Thyroid gland (tissue), 4 donors: ENCODE measurements around the gene LRRC53. TPM values are rescaled to one million over a fixed set of nuclear protein-coding genes. Genes with fewer than 3 reads are reported as not detected.

Experiments
- DNase-seq, 2 donors: peaks; one replicate each; pipeline ENCODE4 v3.0.0-alpha.2; 2019
- H3K27ac ChIP-seq, 3 donors: fragments of 200-600 bp; sonication (generic); 1 replicate in 2 of 3; 2 replicates in 1 of 3; pipeline ENCODE4 v1.5.1; 2016 to 2019; ENCODE audit warnings: mild to moderate bottlenecking in 1 of 3, moderate library complexity in 1 of 3
- H3K27me3 ChIP-seq: fragments of 200-600 bp; sonication (generic); one replicate; pipeline ENCODE4 v1.5.1; 2019
- H3K36me3 ChIP-seq, 2 donors: fragments of 200-600 bp; sonication (generic); one replicate each; pipeline ENCODE4 v1.5.1; 2016 to 2019
- H3K4me1 ChIP-seq, 2 donors: fragments of 200-600 bp; sonication (generic); one replicate each; pipeline ENCODE4 v1.5.1; 2017 to 2019
- H3K4me3 ChIP-seq, 3 donors: fragments of 200-600 bp; sonication (generic); replicated peaks in 1 of 3; 1 replicate in 2 of 3; 2 replicates in 1 of 3; pipeline ENCODE4 v1.5.1; 2016; ENCODE audit warnings: mild to moderate bottlenecking in 1 of 3
- H3K9me3 ChIP-seq: fragments of 200-600 bp; sonication (generic); one replicate; pipeline ENCODE4 v1.5.1; 2017
- POLR2A ChIP-seq, 2 donors: fragments of 450-650 bp; IDR thresholded peaks; one replicate each; pipeline ENCODE4 v1.6.1; 2017; ENCODE audit warnings: antibody characterized with exemption in 2 of 2, mild to moderate bottlenecking in 2 of 2, moderate library complexity in 1 of 2
- WGBS, 2 donors: methylation state at CpG; one replicate each; pipeline ENCODE4 v1.1.5; 2017; 5-methylcytosine and 5-hydroxymethylcytosine counted together
- intact Hi-C: fragments of 100-400 bp; cut with DNase I; formaldehyde crosslinking; loops from one replicate; pipeline ENCODE4 v1.15.1; 2023
- total RNA-seq, 4 donors: library from RNA; depleted of rRNA; stranded (reverse); fragments of >200 nt; gene quantifications; one replicate each; pipeline ENCODE4 v1.2.3, GENCODE V29; 2016
- TF ChIP-seq, protein P1 (sequence below), 6 experiments: fragments of 200-600 bp in 3 of 6; fragments of 450-650 bp in 3 of 6; sonication (generic) in 3 of 6; IDR thresholded peaks; one replicate each; pipeline ENCODE4 v1.5.1; 2016 to 2019; ENCODE audit warnings: antibody characterized with exemption in 6 of 6, mild to moderate bottlenecking in 2 of 6, inconsistent platforms in 1 of 6, moderate library complexity in 1 of 6

The LRRC53 gene
- total RNA-seq, 4 donors from 2014 or later = not detected

DNA sequence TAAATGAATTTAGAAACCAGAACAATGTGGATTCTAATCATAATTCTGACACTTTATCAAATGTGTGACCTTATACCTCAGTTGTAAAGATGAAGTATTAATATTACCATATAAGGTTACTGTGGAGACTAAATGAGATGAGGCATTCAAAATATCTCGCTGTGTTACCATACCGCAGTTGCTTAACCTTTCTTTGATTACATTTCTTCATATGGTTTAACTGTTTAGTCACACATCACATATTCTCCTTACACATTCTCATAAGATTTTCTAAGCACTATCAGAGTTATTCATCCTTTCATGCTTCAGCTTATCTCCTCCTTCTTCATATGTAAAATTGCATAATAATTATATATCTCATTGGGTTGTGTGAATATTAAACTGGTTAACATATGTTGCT, 88.9 kb downstream of the LRRC53 start:
- Histone ChIP-seq H3K36me3 (no peaks in the 10 kb centered on the region), H3K27me3 (no peaks in the 10 kb centered on the region), H3K4me1 (peaks cover 0 to 4% of the 10 kb centered on the region in 2 donors), H3K4me3 (no peak overlapping the region), H3K9me3 (no peaks in the 10 kb centered on the region), H3K27ac (no peak overlapping the region)
- 96 to 97% methylated on average over 2 of the region's 2 CpGs for WGBS, 2 donors
- intact Hi-C loops = no loop called here
- TF ChIP-seq, protein P1, sequence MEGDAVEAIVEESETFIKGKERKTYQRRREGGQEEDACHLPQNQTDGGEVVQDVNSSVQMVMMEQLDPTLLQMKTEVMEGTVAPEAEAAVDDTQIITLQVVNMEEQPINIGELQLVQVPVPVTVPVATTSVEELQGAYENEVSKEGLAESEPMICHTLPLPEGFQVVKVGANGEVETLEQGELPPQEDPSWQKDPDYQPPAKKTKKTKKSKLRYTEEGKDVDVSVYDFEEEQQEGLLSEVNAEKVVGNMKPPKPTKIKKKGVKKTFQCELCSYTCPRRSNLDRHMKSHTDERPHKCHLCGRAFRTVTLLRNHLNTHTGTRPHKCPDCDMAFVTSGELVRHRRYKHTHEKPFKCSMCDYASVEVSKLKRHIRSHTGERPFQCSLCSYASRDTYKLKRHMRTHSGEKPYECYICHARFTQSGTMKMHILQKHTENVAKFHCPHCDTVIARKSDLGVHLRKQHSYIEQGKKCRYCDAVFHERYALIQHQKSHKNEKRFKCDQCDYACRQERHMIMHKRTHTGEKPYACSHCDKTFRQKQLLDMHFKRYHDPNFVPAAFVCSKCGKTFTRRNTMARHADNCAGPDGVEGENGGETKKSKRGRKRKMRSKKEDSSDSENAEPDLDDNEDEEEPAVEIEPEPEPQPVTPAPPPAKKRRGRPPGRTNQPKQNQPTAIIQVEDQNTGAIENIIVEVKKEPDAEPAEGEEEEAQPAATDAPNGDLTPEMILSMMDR (IDR thresholded peaks at IDR 0.05) = no peak
- no peak for TF ChIP-seq POLR2A (IDR thresholded peaks at IDR 0.05)
- no peak for DNase-seq

DNA sequence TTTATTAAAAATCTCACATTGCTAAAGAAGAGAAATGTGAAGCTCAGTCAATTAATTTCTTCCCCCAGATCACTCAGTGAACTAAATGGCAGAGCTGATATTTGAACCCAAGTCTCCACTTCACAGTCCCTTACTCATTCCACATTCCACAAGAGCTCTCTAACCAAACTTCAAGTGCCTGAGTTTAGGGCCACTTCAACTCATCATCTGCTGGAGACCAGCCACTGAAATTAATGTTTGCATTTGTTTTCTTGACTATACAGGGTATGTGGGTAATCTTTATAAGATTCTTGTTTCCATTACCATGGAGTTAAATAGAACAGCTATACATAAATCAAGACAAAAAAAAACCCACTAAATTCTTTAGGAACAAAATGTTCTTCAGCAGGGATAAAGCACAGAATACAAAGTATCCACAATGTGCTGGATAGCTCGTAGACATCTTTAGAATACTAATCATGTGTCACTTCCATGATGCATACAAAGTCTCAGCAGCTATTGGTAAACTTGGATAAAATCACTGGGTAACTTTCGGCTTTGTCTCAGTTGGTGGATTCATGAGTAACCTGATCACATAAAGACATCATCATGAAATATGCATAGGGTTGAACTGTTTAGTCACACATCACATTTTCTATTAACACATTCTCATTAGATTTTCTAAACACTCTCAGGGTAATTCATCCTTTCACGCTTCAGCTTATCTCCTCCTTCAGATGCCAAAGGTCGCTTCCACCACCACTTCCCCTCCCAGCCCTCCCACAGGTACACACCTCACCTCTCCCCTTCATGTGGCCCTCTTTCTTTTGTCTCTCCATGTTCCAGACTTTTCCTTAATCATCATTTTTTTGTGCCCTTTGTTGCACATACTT, 89.8 kb downstream of the LRRC53 start:
- no peak overlapping the region for H3K27ac ChIP-seq
- 88 to 89% methylated on average over 4 of the region's 4 CpGs for WGBS, 2 donors
- no peak overlapping the region for H3K4me3 ChIP-seq
- H3K4me1 ChIP-seq = peaks cover 0 to 4% of the 10 kb centered on the region in 2 donors
- no peaks in the 10 kb centered on the region for H3K9me3 ChIP-seq
- no peak for DNase-seq
- H3K36me3 ChIP-seq = no peaks in the 10 kb centered on the region
- no peaks in the 10 kb centered on the region for H3K27me3 ChIP-seq
- TF ChIP-seq POLR2A (IDR thresholded peaks at IDR 0.05) = no peak
- TF ChIP-seq, protein P1 (IDR thresholded peaks at IDR 0.05) = no peak
- intact Hi-C loops = no loop called here

DNA sequence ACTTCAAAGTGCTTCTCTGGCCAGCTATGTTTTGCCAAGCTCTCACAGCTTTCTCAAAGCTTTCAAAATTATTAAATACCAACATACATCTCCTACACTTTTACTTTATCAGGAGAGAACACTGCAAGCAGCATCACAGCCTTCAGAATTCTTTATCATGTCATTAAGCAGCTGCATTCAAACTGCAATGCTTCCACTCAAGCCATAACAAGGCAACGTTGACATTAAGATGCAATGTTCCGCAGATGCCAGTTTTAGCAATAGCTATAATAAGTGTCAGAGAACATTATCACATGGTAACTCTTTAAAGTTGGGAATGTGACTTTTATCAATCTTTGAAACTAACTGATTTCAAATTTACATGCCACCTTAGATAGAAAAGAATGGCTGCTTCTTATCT, 91.9 kb downstream of the LRRC53 start:
- Histone ChIP-seq H3K36me3 (no peaks in the 10 kb centered on the region), H3K4me3 (no peak overlapping the region), H3K27ac (no peak overlapping the region), H3K4me1 (no peaks in the 10 kb centered on the region), H3K9me3 (no peaks in the 10 kb centered on the region), H3K27me3 (no peaks in the 10 kb centered on the region)
- TF ChIP-seq POLR2A (IDR thresholded peaks at IDR 0.05) = no peak
- TF ChIP-seq, protein P1 (IDR thresholded peaks at IDR 0.05) = no peak
- intact Hi-C loops = no loop called here
- DNase-seq = no peak
- 72 to 77% methylated on average over 2 of the region's 2 CpGs for WGBS, 2 donors

Other genes with a start within 250 kb of the LRRC53 start
- gene ERICH3, start 161.2 kb upstream of the LRRC53 start, total RNA-seq = under 1 TPM in 2 of 4 donors, not detected in 2; 0.11 to 0.40 TPM
- gene CRYZ, start 220.4 kb upstream of the LRRC53 start, total RNA-seq = 10 to 100 TPM; 45.3 to 92.1 (median 58.0) TPM
- 10 to 100 TPM; 18.0 to 23.5 (median 21.1) TPM for gene TYW3, start 220.5 kb upstream of the LRRC53 start, total RNA-seq